Peyer's patch (tissue), 4 donors: ENCODE data around the gene TOE1. TPM values are rescaled to one million over a fixed set of nuclear protein-coding genes. Genes with fewer than 3 reads are reported as not detected.
A peak's percentile ranks its signal among the peaks of the same experiment; 100 is the strongest.

Source experiments
- DNase-seq, 3 donors: peaks; one replicate each; pipeline ENCODE4 v3.0.0-alpha.2; 2017 to 2019
- H3K27ac ChIP-seq, 4 donors: fragments of 200-600 bp; sonication (generic); one replicate each; pipeline ENCODE4 v1.5.1; 2016 to 2019
- H3K27me3 ChIP-seq, 2 donors: fragments of 200-600 bp; sonication (generic); one replicate each; pipeline ENCODE4 v1.5.1; 2019
- H3K36me3 ChIP-seq, 3 donors: fragments of 200-600 bp; sonication (generic); one replicate each; pipeline ENCODE4 v1.5.1; 2016 to 2019
- H3K4me1 ChIP-seq, 4 donors: fragments of 200-600 bp; sonication (generic); one replicate each; pipeline ENCODE4 v1.5.1; 2016 to 2019
- H3K4me3 ChIP-seq, 4 donors: fragments of 200-600 bp; sonication (generic); 1 replicate in 3 of 4; 2 replicates in 1 of 4; pipeline ENCODE4 v1.5.1; 2016 to 2019; ENCODE audit warnings: mild to moderate bottlenecking in 1 of 4
- H3K9me3 ChIP-seq, 4 donors: fragments of 200-600 bp; sonication (generic); one replicate each; pipeline ENCODE4 v1.5.1; 2016 to 2019; ENCODE audit warnings: mild to moderate bottlenecking in 1 of 4
- CTCF ChIP-seq, 6 experiments: fragments of 450-650 bp in 4 of 6; fragments of 200-600 bp in 2 of 6; sonication (generic) in 1 of 6; IDR thresholded peaks; one replicate each; pipeline ENCODE4 v1.5.1; 2017 to 2019; ENCODE audit warnings: antibody characterized with exemption in 6 of 6, mild to moderate bottlenecking in 3 of 6, moderate library complexity in 1 of 6
- POLR2A ChIP-seq, 2 donors: fragments of 450-650 bp; IDR thresholded peaks; one replicate each; pipeline ENCODE4 v1.5.1; 2017; ENCODE audit warnings: antibody characterized with exemption in 2 of 2, mild to moderate bottlenecking in 2 of 2, moderate library complexity in 2 of 2
- total RNA-seq, 4 donors: library from RNA; depleted of rRNA; stranded (reverse); fragments of >200 nt; gene quantifications; one replicate each; pipeline ENCODE4 v1.1.0, GENCODE V29; 2016

Gene TOE1
- total RNA-seq, 4 donors from 2014 or later, result 8.8 to 16.4 (median 11.3) TPM

GRCh38 chr1:45335855-45336324, 4.1 kb upstream of the TOE1 start:
- TF ChIP-seq POLR2A (IDR thresholded peaks at IDR 0.05), result no peak
- no peak for TF ChIP-seq CTCF (IDR thresholded peaks at IDR 0.05)
- Histone ChIP-seq H3K4me3 (no peak overlapping the region), H3K27ac (peak overlapping the region in 3 of 4 donors; percentile 2 to 76 (median 49)), H3K4me1 (peaks cover 1 to 37% (median 5%) of the 10 kb centered on the region in 4 donors), H3K36me3 (peaks cover 0 to 28% (median 0%) of the 10 kb centered on the region in 3 donors), H3K27me3 (no peaks in the 10 kb centered on the region), H3K9me3 (no peaks in the 10 kb centered on the region)
- no peak for DNase-seq

GRCh38 chr1:45337630-45338325, 2.2 kb upstream of the TOE1 start:
- no peak for DNase-seq
- TF ChIP-seq POLR2A (IDR thresholded peaks at IDR 0.05) (no peak), CTCF (IDR thresholded peaks at IDR 0.05) (no peak)
- Histone ChIP-seq H3K27ac (no peak overlapping the region), H3K4me1 (peaks cover 5 to 52% (median 10%) of the 10 kb centered on the region in 4 donors), H3K4me3 (no peak overlapping the region), H3K36me3 (peaks cover 0 to 22% (median 0%) of the 10 kb centered on the region in 3 donors), H3K27me3 (no peaks in the 10 kb centered on the region), H3K9me3 (no peaks in the 10 kb centered on the region)

GRCh38 chr1:45340816-45341466, 971 bp downstream of the TOE1 start:
- peak overlapping the region; percentile 95 to 98 (median 96) for H3K27ac ChIP-seq
- peaks cover 0 to 43% (median 0%) of the 10 kb centered on the region in 3 donors for H3K36me3 ChIP-seq
- no peak for DNase-seq
- H3K27me3 ChIP-seq, result no peaks in the 10 kb centered on the region
- H3K4me3 ChIP-seq, result peak overlapping the region; percentile 66 to 74 (median 71)
- no peaks in the 10 kb centered on the region for H3K9me3 ChIP-seq
- no peak for TF ChIP-seq CTCF (IDR thresholded peaks at IDR 0.05)
- no peak for TF ChIP-seq POLR2A (IDR thresholded peaks at IDR 0.05)
- peaks cover 0 to 38% (median 10%) of the 10 kb centered on the region in 4 donors for H3K4me1 ChIP-seq

GRCh38 chr1:45344499-45344898, 4.5 kb downstream of the TOE1 start:
- Histone ChIP-seq H3K27ac (no peak overlapping the region), H3K36me3 (peaks cover 0 to 46% (median 0%) of the 10 kb centered on the region in 3 donors), H3K9me3 (no peaks in the 10 kb centered on the region), H3K4me1 (peaks cover 0 to 34% (median 10%) of the 10 kb centered on the region in 4 donors), H3K27me3 (no peaks in the 10 kb centered on the region), H3K4me3 (no peak overlapping the region)
- no peak for DNase-seq
- TF ChIP-seq POLR2A (IDR thresholded peaks at IDR 0.05) (no peak), CTCF (IDR thresholded peaks at IDR 0.05) (no peak)

GRCh38 chr1:45345014-45345413, 5.0 kb downstream of the TOE1 start:
- Histone ChIP-seq H3K4me3 (no peak overlapping the region), H3K27me3 (no peaks in the 10 kb centered on the region), H3K9me3 (no peaks in the 10 kb centered on the region), H3K27ac (no peak overlapping the region), H3K4me1 (peaks cover 0 to 34% (median 10%) of the 10 kb centered on the region in 4 donors), H3K36me3 (peaks cover 0 to 46% (median 0%) of the 10 kb centered on the region in 3 donors)
- DNase-seq, result peak in 1 of 3 donors; percentile 43
- TF ChIP-seq CTCF (IDR thresholded peaks at IDR 0.05), result no peak
- TF ChIP-seq POLR2A (IDR thresholded peaks at IDR 0.05), result no peak
